DMS153 (cell line): ENCODE measurements around the gene XCL1.

Experiments
- DNase-seq: peaks from one replicate; lab custom pipeline; 2025; lab: John Stamatoyannopoulos, UW

The XCL1 gene

GRCh38 chr1:168605443-168605842, 29.0 kb downstream of the XCL1 start:
- no peak for DNase-seq

GRCh38 chr1:168606096-168606495, 29.7 kb downstream of the XCL1 start:
- no peak for DNase-seq

GRCh38 chr1:168607872-168608428, 31.5 kb downstream of the XCL1 start:
- no peak for DNase-seq

- no peak for DNase-seq
These were observed 32.7 kb downstream of the XCL1 start for GRCh38 chr1:168608796-168609715.

GRCh38 chr1:168609741-168610510, 33.5 kb downstream of the XCL1 start:
- no peak for DNase-seq

GRCh38 chr1:168613038-168613451, 36.6 kb downstream of the XCL1 start:
- DNase-seq: no peak

GRCh38 chr1:168613691-168614231, 37.4 kb downstream of the XCL1 start:
- DNase-seq: no peak

- DNase-seq: no peak
These were observed 37.8 kb downstream of the XCL1 start for GRCh38 chr1:168614235-168614634.

GRCh38 chr1:168615965-168616364, 39.6 kb downstream of the XCL1 start:
- DNase-seq: no peak

GRCh38 chr1:168617974-168618750, 41.8 kb downstream of the XCL1 start:
- DNase-seq: no peak

- DNase-seq: no peak
These were observed 42.5 kb downstream of the XCL1 start for GRCh38 chr1:168618886-168619285.

- DNase-seq: no peak
These were observed 45.0 kb downstream of the XCL1 start for GRCh38 chr1:168621356-168621755.

GRCh38 chr1:168623003-168623828, 46.8 kb downstream of the XCL1 start:
- DNase-seq: no peak

- no peak for DNase-seq
These were observed 47.4 kb downstream of the XCL1 start for GRCh38 chr1:168623831-168624230.

GRCh38 chr1:168626326-168626725, 49.9 kb downstream of the XCL1 start:
- DNase-seq: no peak

- no peak for DNase-seq
These were observed 51.0 kb downstream of the XCL1 start for GRCh38 chr1:168627370-168627769.

- no peak for DNase-seq
These were observed 52.4 kb downstream of the XCL1 start for GRCh38 chr1:168628807-168629206.

- DNase-seq: no peak
These were observed 53.1 kb downstream of the XCL1 start for GRCh38 chr1:168629466-168629865.
